ENCODE results near the gene ZNF750. TPM values are rescaled to one million over a fixed set of nuclear protein-coding genes. Genes with fewer than 3 reads are reported as not detected.

Gene ZNF750
- total and polyA plus RNA-seq, 2 experiments from 2014 or later, result 0.13 to 0.17 TPM

- Histone ChIP-seq H2AFZ (no peak overlapping the region), H3K9me2 (ENCODE audit: insufficient read depth) (no peaks in the 10 kb centered on the region), H3K27ac (ENCODE audit: low read depth) (no peak overlapping the region), H3K79me2 (replicated peaks; ENCODE audit: insufficient read depth) (peaks cover 7% of the 10 kb centered on the region), H3K4me2 (no peak overlapping the region), H4K20me1 (replicated peaks; ENCODE audit: insufficient read depth) (peaks cover 4% of the 10 kb centered on the region), H3F3A (replicated peaks; ENCODE audit: low read depth) (no peaks in the 10 kb centered on the region; the same call in 1 of the 2 replicates), H3K4me1 (ENCODE audit: insufficient read depth) (no peaks in the 10 kb centered on the region; the same call in 1 of the 2 replicates), H3K36me3 (ENCODE audit: insufficient read depth) (peaks cover 29% of the 10 kb centered on the region), H3K27me3 (ENCODE audit: insufficient read depth) (no peaks in the 10 kb centered on the region), H3K4me3 (no peak overlapping the region)
- H3K9me3 Mint-ChIP-seq, result peaks cover 8% of the 10 kb centered on the region; the same call in 2 of the 3 replicates
- DNase-seq (ENCODE audit: low spot score), result no peak
- H3K4me1 Mint-ChIP-seq, result peaks cover 15% of the 10 kb centered on the region
- peaks cover 14% of the 10 kb centered on the region for H3K27me3 Mint-ChIP-seq (ENCODE audit: insufficient read depth, low read depth, poor library complexity)
- TF ChIP-seq, protein P1, sequence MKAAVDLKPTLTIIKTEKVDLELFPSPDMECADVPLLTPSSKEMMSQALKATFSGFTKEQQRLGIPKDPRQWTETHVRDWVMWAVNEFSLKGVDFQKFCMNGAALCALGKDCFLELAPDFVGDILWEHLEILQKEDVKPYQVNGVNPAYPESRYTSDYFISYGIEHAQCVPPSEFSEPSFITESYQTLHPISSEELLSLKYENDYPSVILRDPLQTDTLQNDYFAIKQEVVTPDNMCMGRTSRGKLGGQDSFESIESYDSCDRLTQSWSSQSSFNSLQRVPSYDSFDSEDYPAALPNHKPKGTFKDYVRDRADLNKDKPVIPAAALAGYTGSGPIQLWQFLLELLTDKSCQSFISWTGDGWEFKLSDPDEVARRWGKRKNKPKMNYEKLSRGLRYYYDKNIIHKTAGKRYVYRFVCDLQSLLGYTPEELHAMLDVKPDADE (IDR thresholded peaks at IDR 0.05), result no peak
- TF ChIP-seq ZNF331 (CRISPR knock-in tag; IDR thresholded peaks at IDR 0.05; ENCODE audit: low read depth) (no peak), NANOG (IDR thresholded peaks at IDR 0.05; ENCODE audit: borderline replicate concordance) (no peak)
- H3K27ac Mint-ChIP-seq, result no peak overlapping the region
- H3K4me3 Mint-ChIP-seq, result no peak overlapping the region
- ATAC-seq, result no peak
- peaks cover 84% of the 10 kb centered on the region for H3K36me3 Mint-ChIP-seq (ENCODE audit: low read depth)
These were observed 24.5 kb downstream of the ZNF750 start for GRCh38 chr17:82815354-82815753.

DNA sequence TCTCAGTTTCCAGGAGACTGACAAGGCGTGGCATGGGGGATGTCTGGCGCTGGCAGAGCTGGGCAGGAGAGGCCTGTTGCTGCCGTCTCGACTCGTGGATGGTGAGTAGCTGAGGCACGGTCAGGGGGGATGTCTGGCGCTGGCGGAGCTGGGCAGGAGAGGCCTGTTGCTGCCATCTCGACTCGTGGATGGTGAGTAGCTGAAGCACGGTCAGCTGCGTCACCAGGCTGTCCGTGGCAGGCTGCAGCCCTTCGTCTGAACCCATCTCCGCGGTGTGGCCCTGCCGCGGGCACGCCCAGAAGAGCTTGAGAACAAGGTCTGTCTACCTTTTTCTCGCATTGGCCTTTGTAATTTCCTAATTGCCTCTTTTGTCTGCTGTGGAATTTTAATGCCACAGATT is 25.0 kb downstream of the ZNF750 start:
- Mint-ChIP-seq H3K36me3 (ENCODE audit: low read depth) (peaks cover 82% of the 10 kb centered on the region), H3K27me3 (ENCODE audit: insufficient read depth, low read depth, poor library complexity) (peaks cover 14% of the 10 kb centered on the region), H3K4me3 (no peak overlapping the region), H3K27ac (no peak overlapping the region), H3K9me3 (peaks cover 3% of the 10 kb centered on the region; the same call in 2 of the 3 replicates), H3K4me1 (peaks cover 11% of the 10 kb centered on the region; the same call in 2 of the 3 replicates)
- ATAC-seq (no peak), DNase-seq (ENCODE audit: low spot score) (no peak)
- no peaks in the 10 kb centered on the region for H3K27me3 ChIP-seq (ENCODE audit: insufficient read depth)
- H3K4me3 ChIP-seq, result no peak overlapping the region
- peaks cover 25% of the 10 kb centered on the region for H3K36me3 ChIP-seq (ENCODE audit: insufficient read depth)
- no peak overlapping the region for H2AFZ ChIP-seq
- TF ChIP-seq, protein P1 (IDR thresholded peaks at IDR 0.05), result no peak
- no peak for TF ChIP-seq POLR2AphosphoS5 (IDR thresholded peaks at IDR 0.05; ENCODE audit: low read depth)
- no peak for TF ChIP-seq ZNF114 (CRISPR knock-in tag; IDR thresholded peaks at IDR 0.05)
- TF ChIP-seq, protein P2, sequence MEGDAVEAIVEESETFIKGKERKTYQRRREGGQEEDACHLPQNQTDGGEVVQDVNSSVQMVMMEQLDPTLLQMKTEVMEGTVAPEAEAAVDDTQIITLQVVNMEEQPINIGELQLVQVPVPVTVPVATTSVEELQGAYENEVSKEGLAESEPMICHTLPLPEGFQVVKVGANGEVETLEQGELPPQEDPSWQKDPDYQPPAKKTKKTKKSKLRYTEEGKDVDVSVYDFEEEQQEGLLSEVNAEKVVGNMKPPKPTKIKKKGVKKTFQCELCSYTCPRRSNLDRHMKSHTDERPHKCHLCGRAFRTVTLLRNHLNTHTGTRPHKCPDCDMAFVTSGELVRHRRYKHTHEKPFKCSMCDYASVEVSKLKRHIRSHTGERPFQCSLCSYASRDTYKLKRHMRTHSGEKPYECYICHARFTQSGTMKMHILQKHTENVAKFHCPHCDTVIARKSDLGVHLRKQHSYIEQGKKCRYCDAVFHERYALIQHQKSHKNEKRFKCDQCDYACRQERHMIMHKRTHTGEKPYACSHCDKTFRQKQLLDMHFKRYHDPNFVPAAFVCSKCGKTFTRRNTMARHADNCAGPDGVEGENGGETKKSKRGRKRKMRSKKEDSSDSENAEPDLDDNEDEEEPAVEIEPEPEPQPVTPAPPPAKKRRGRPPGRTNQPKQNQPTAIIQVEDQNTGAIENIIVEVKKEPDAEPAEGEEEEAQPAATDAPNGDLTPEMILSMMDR (conservative IDR thresholded peaks at IDR 0.05; ENCODE audit: low read depth in 2 of 2), result no peak
- TF ChIP-seq EZH2phosphoT487 (IDR thresholded peaks at IDR 0.05; ENCODE audit: unreplicated experiment), result no peak
- TF ChIP-seq CREB1 (CRISPR knock-in tag; IDR thresholded peaks at IDR 0.05; ENCODE audit: low read depth), result no peak
- no peak for TF ChIP-seq NANOG (IDR thresholded peaks at IDR 0.05; ENCODE audit: borderline replicate concordance)
- TF ChIP-seq ZNF462 (CRISPR knock-in tag; IDR thresholded peaks at IDR 0.05), result no peak
- TF ChIP-seq STAT1 (IDR thresholded peaks at IDR 0.05; ENCODE audit: unreplicated experiment), result no peak
- no peak for TF ChIP-seq EZH2 (IDR thresholded peaks at IDR 0.05; ENCODE audit: low read depth, unreplicated experiment)
- H3F3A ChIP-seq (replicated peaks; ENCODE audit: low read depth), result no peaks in the 10 kb centered on the region; the same call in 1 of the 2 replicates
- no peak overlapping the region for H3K4me2 ChIP-seq
- no peak overlapping the region for H3K27ac ChIP-seq (ENCODE audit: low read depth)
- peaks cover 5% of the 10 kb centered on the region for H3K79me2 ChIP-seq (replicated peaks; ENCODE audit: insufficient read depth)
- H3K9me2 ChIP-seq (ENCODE audit: insufficient read depth), result no peaks in the 10 kb centered on the region
- H4K20me1 ChIP-seq (replicated peaks; ENCODE audit: insufficient read depth), result peaks cover 4% of the 10 kb centered on the region
- H3K4me1 ChIP-seq (ENCODE audit: insufficient read depth), result no peaks in the 10 kb centered on the region; the same call in 1 of the 2 replicates

Measured in GM23338 (cell line).